Mesenchymal stem cell (in vitro differentiated cells and primary cell): ENCODE measurements around the gene TP73.

ENCODE experiments used
- DNase-seq: peaks from one replicate; pipeline ENCODE4 v3.0.0-alpha.2; 2013
- H2AFZ ChIP-seq: one replicate; pipeline ENCODE4 v1.6.1; 2013; ENCODE audit warnings: low read depth, mild to moderate bottlenecking, control low read depth, inconsistent platforms, low read length, moderate library complexity
- H2AK5ac ChIP-seq: 2 replicates; pipeline ENCODE4 v1.6.1; 2013; ENCODE audit warnings: low read length, moderate library complexity, mild to moderate bottlenecking, inconsistent platforms; ENCODE audit not compliant: severe bottlenecking
- H2BK120ac ChIP-seq: one replicate; pipeline ENCODE4 v1.6.1; 2013; ENCODE audit warnings: low read depth, mild to moderate bottlenecking, inconsistent platforms, low read length, moderate library complexity
- H2BK12ac ChIP-seq, 2 experiments: one replicate each; pipeline ENCODE4 v1.6.1; 2013; ENCODE audit warnings: inconsistent platforms in 2 of 2, low read length in 2 of 2, mild to moderate bottlenecking in 2 of 2, moderate library complexity in 2 of 2, control low read depth in 1 of 2
- H2BK15ac ChIP-seq: one replicate; pipeline ENCODE4 v1.6.1; 2013; ENCODE audit warnings: mild to moderate bottlenecking, low read depth, inconsistent platforms; ENCODE audit not compliant: poor library complexity, severe bottlenecking
- H2BK5ac ChIP-seq: 2 replicates; pipeline ENCODE4 v1.6.1; 2013; ENCODE audit warnings: low read depth, mild to moderate bottlenecking, low read length, control low read depth, inconsistent platforms; ENCODE audit not compliant: poor library complexity, severe bottlenecking
- H3K14ac ChIP-seq, 2 experiments: one replicate each; pipeline ENCODE4 v1.6.1; 2013; ENCODE audit warnings: inconsistent platforms in 2 of 2, low read length in 2 of 2, control low read depth in 1 of 2, mild to moderate bottlenecking in 1 of 2, moderate library complexity in 1 of 2
- H3K18ac ChIP-seq, 2 experiments: one replicate each; pipeline ENCODE4 v1.6.1; 2013; ENCODE audit warnings: inconsistent platforms in 2 of 2, low read length in 2 of 2, control low read depth in 1 of 2, low read depth in 1 of 2, mild to moderate bottlenecking in 1 of 2
- H3K23ac ChIP-seq, 2 experiments: one replicate each; pipeline ENCODE4 v1.6.1; 2013; ENCODE audit warnings: inconsistent platforms in 2 of 2, low read length in 2 of 2, mild to moderate bottlenecking in 2 of 2, moderate library complexity in 2 of 2, control low read depth in 1 of 2
- H3K27ac ChIP-seq: 2 replicates; pipeline ENCODE4 v1.5.1; 2013; ENCODE audit warnings: mild to moderate bottlenecking, moderate library complexity, low read length, control low read depth, inconsistent platforms; ENCODE audit not compliant: poor library complexity, severe bottlenecking
- H3K27me3 ChIP-seq, 2 experiments: 2 replicates each; pipeline versions ENCODE4 v1.6.1 to v1.7.0; 2013; ENCODE audit warnings: low read length in 2 of 2, mild to moderate bottlenecking in 2 of 2, moderate library complexity in 2 of 2, control low read depth in 1 of 2, inconsistent platforms in 1 of 2; ENCODE audit not compliant: control insufficient read depth in 1 of 2, insufficient read depth in 1 of 2
- H3K36me3 ChIP-seq, 2 experiments: 2 replicates each; pipeline versions ENCODE4 v1.6.1 to v1.7.0; 2013; ENCODE audit warnings: low read length in 2 of 2, control low read depth in 1 of 2, inconsistent platforms in 1 of 2, low read depth in 1 of 2, mild to moderate bottlenecking in 1 of 2; ENCODE audit not compliant: insufficient read depth in 2 of 2, control insufficient read depth in 1 of 2
- H3K4ac ChIP-seq, 2 experiments: one replicate each; pipeline ENCODE4 v1.6.1; 2013; ENCODE audit warnings: inconsistent platforms in 2 of 2, low read length in 2 of 2, mild to moderate bottlenecking in 2 of 2, moderate library complexity in 2 of 2, control low read depth in 1 of 2, low read depth in 1 of 2
- H3K4me1 ChIP-seq: 2 replicates; pipeline ENCODE4 v1.6.1; 2013; ENCODE audit warnings: low read depth, low read length, control low read depth; ENCODE audit not compliant: control insufficient read depth, insufficient read depth
- H3K4me2 ChIP-seq: 2 replicates; pipeline ENCODE4 v1.6.1; 2013; ENCODE audit warnings: low read length, mild to moderate bottlenecking, inconsistent platforms; ENCODE audit not compliant: poor library complexity, severe bottlenecking
- H3K4me3 ChIP-seq, 2 experiments: 2 replicates each; pipeline versions ENCODE4 v1.5.1 to v1.7.0; 2013; ENCODE audit warnings: low read length in 2 of 2, mild to moderate bottlenecking in 2 of 2, control low read depth in 1 of 2, low read depth in 1 of 2; ENCODE audit not compliant: insufficient read depth in 1 of 2
- H3K79me1 ChIP-seq: replicated peaks from 2 replicates; pipeline ENCODE4 v1.6.1; 2013; ENCODE audit warnings: mild to moderate bottlenecking, control low read depth, low read length, inconsistent platforms; ENCODE audit not compliant: poor library complexity, severe bottlenecking
- H3K9ac ChIP-seq: 2 replicates; pipeline ENCODE4 v1.7.0; 2013; ENCODE audit warnings: mild to moderate bottlenecking, low read length, moderate library complexity
- H3K9me3 ChIP-seq: 2 replicates; pipeline ENCODE4 v1.7.0; 2013; ENCODE audit warnings: mild to moderate bottlenecking, low read length; ENCODE audit not compliant: control insufficient read depth
- H4K8ac ChIP-seq: one replicate; pipeline ENCODE4 v1.6.1; 2013; ENCODE audit warnings: inconsistent platforms, mild to moderate bottlenecking, low read length, moderate library complexity
- H4K91ac ChIP-seq: one replicate; pipeline ENCODE4 v1.6.1; 2013; ENCODE audit warnings: mild to moderate bottlenecking, low read length, inconsistent platforms
- WGBS: methylation state at CpG from one replicate; pipeline ENCODE4 v1.1.7; 2013; ENCODE audit warnings: mixed read lengths; 5-methylcytosine and 5-hydroxymethylcytosine counted together

The TP73 gene

GRCh38 chr1:3645247-3645646 is 7.1 kb upstream of the TP73 start:
- DNase-seq: no peak
- 97% methylated on average over 35 of the region's 43 CpGs for WGBS
- Histone ChIP-seq H4K91ac (no peak overlapping the region), H3K18ac (no peak overlapping the region), H3K79me1 (peaks cover 23% of the 10 kb centered on the region), H3K4me2 (no peak overlapping the region), H2BK15ac (no peak overlapping the region), H2AK5ac (no peak overlapping the region), H3K14ac (no peak overlapping the region), H3K4ac (no peak overlapping the region), H3K23ac (no peak overlapping the region), H3K4me3 (no peak overlapping the region), H3K4me1 (peaks cover 3% of the 10 kb centered on the region), H4K8ac (no peak overlapping the region), H3K36me3 (peaks cover 42 to 49% of the 10 kb centered on the region in 2 experiments), H2BK5ac (no peak overlapping the region), H2BK12ac (no peak overlapping the region), H3K9me3 (no peaks in the 10 kb centered on the region), H2AFZ (no peak overlapping the region), H3K27ac (no peak overlapping the region), H3K9ac (no peak overlapping the region), H2BK120ac (no peak overlapping the region), H3K27me3 (peaks cover 2% of the 10 kb centered on the region in 2 experiments)

GRCh38 chr1:3645666-3646355 is 6.5 kb upstream of the TP73 start:
- no peak overlapping the region for H3K4me3 ChIP-seq
- H3K9me3 ChIP-seq: no peaks in the 10 kb centered on the region
- H2BK12ac ChIP-seq: no peak overlapping the region
- H2BK15ac ChIP-seq: no peak overlapping the region
- peaks cover 42 to 44% of the 10 kb centered on the region in 2 experiments for H3K36me3 ChIP-seq
- no peak overlapping the region for H2BK5ac ChIP-seq
- H2AFZ ChIP-seq: no peak overlapping the region
- H3K23ac ChIP-seq: no peak overlapping the region
- no peak overlapping the region for H4K91ac ChIP-seq
- H3K27me3 ChIP-seq: peaks cover 7 to 8% of the 10 kb centered on the region in 2 experiments
- H2AK5ac ChIP-seq: no peak overlapping the region
- no peak overlapping the region for H2BK120ac ChIP-seq
- peaks cover 23% of the 10 kb centered on the region for H3K79me1 ChIP-seq
- DNase-seq: no peak
- no peak overlapping the region for H3K4me2 ChIP-seq
- H3K18ac ChIP-seq: no peak overlapping the region
- 96% methylated on average over 21 of the region's 27 CpGs for WGBS
- no peak overlapping the region for H3K9ac ChIP-seq
- H3K4me1 ChIP-seq: peaks cover 7% of the 10 kb centered on the region
- H3K14ac ChIP-seq: no peak overlapping the region
- H3K4ac ChIP-seq: no peak overlapping the region
- no peak overlapping the region for H3K27ac ChIP-seq
- H4K8ac ChIP-seq: no peak overlapping the region

- no peak overlapping the region for H3K4me3 ChIP-seq
- H3K18ac ChIP-seq: no peak overlapping the region
- H3K9ac ChIP-seq: no peak overlapping the region
- no peak overlapping the region for H4K8ac ChIP-seq
- peaks cover 15 to 16% of the 10 kb centered on the region in 2 experiments for H3K27me3 ChIP-seq
- peaks cover 35 to 37% of the 10 kb centered on the region in 2 experiments for H3K36me3 ChIP-seq
- H3K4me1 ChIP-seq: peaks cover 8% of the 10 kb centered on the region
- no peak overlapping the region for H2BK5ac ChIP-seq
- no peak overlapping the region for H2BK12ac ChIP-seq
- peaks cover 21% of the 10 kb centered on the region for H3K79me1 ChIP-seq
- H3K23ac ChIP-seq: no peak overlapping the region
- no peak overlapping the region for H3K14ac ChIP-seq
- H3K27ac ChIP-seq: no peak overlapping the region
- H2AK5ac ChIP-seq: no peak overlapping the region
- no peak for DNase-seq
- whole genome bisulfite sequencing: 97% methylated on average over 20 of the region's 20 CpGs
- H3K9me3 ChIP-seq: no peaks in the 10 kb centered on the region
- no peak overlapping the region for H2BK15ac ChIP-seq
- H2AFZ ChIP-seq: no peak overlapping the region
- H4K91ac ChIP-seq: no peak overlapping the region
- no peak overlapping the region for H2BK120ac ChIP-seq
- no peak overlapping the region for H3K4ac ChIP-seq
- no peak overlapping the region for H3K4me2 ChIP-seq
Observed at GRCh38 chr1:3646596-3646995, 5.7 kb upstream of the TP73 start.

DNA sequence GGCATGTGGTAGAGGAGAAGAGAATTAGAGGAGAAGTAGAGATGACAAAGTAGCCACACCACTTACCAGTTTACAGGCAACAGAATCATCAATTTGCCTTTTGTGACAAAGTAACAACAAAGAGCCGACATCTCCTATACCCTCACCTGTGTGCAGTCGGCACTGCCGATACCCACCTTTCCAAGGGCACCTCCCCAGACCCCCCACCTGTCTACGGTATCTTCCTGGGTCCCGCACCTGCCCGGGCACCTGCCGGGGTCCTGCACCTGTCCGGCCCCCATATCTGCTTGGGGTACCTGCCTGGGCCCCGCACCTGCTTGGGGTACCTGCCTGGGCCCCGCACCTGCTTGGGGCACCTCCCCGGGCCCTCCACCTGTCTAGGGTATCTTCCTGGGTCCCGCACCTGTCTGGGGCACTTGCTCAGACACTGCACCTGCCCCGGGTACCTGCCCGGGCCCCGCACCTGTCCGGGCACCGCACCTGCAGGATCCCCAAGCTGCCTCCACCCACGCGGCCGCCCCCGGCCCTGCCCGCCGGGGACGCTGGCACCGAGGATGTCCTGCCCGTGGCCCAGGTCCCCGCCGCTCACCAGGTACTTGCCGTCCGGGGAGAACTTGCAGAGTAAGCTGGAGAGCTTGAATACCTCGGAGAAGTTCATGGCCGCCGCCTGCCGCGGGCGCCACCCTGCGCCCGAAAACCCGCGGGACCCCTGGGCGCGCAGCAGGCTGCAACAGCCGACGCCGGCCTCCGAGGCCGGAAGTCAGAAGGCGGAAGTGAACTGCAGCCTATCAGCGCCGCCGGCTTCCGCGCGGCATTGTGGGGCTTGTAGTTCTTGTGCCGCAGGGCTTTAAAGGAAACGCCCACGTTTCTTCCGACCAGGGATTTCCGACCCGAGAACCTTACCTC is 2.7 kb upstream of the TP73 start, which contains the start of gene WRAP73:
Gene WRAP73, minus strand, starts transcription at position 762 of the 906 bp plus-strand sequence. Its CDS starts 104 bp downstream, at position 658.
- Histone ChIP-seq H2AFZ (peak within 1 kb of the TSS; percentile 16), H3K27me3 (peaks cover 40% of the 10 kb centered on the region in 2 experiments), H3K4me2 (peak within 1 kb of the TSS; percentile 95), H3K36me3 (peaks cover 23 to 25% of the 10 kb centered on the region in 2 experiments), H3K4ac (peak within 1 kb of the TSS in 1 of 2 experiments; percentile 3), H3K9ac (peak within 1 kb of the TSS; percentile 87), H3K23ac (peak within 1 kb of the TSS in 1 of 2 experiments; percentile 5), H3K27ac (no peak within 1 kb of the TSS), H4K8ac (peak within 1 kb of the TSS; percentile 99), H3K18ac (peak within 1 kb of the TSS; percentile 40 to 68), H4K91ac (peak within 1 kb of the TSS; percentile 83), H2BK12ac (peak within 1 kb of the TSS in 1 of 2 experiments; percentile 21), H2BK5ac (no peak within 1 kb of the TSS), H3K4me1 (peaks cover 21% of the 10 kb centered on the region), H2BK120ac (no peak within 1 kb of the TSS), H2BK15ac (peak within 1 kb of the TSS; percentile 63), H3K9me3 (no peaks in the 10 kb centered on the region), H3K14ac (peak within 1 kb of the TSS; percentile 2 to 59), H3K4me3 (peak within 1 kb of the TSS; percentile 85 to 87), H2AK5ac (no peak within 1 kb of the TSS), H3K79me1 (peaks cover 15% of the 10 kb centered on the region)
- DNase-seq: peak; percentile 92
- WGBS: 5% methylated on average over 59 of the region's 60 CpGs
